GM19468 (cell line): ENCODE measurements around the gene PRKAA1.
A peak's percentile ranks its signal among the peaks of the same experiment; 100 is the strongest.

Experiments used
- ATAC-seq: cut with Tn5 transposase; IDR thresholded peaks from one replicate; pipeline ENCODE4 v1.9.1; 2021; ENCODE audit warnings: mild to moderate bottlenecking, moderate library complexity, moderate number of reproducible peaks; ENCODE audit not compliant: unreplicated experiment; ENCODE audit errors: extremely low read depth

PRKAA1 gene

GRCh38 chr5:40798012-40798800 is at the start of gene PRKAA1:
Gene PRKAA1 (minus strand): TSS chr5:40798374. CDS start chr5:40798189, 185 bp downstream.
- ATAC-seq = peak; percentile 98

- no peak for ATAC-seq
These were observed 49.4 kb upstream of the PRKAA1 start for GRCh38 chr5:40847525-40847924.

- ATAC-seq = no peak
These were observed 48.2 kb upstream of the PRKAA1 start for GRCh38 chr5:40846371-40846770.

DNA sequence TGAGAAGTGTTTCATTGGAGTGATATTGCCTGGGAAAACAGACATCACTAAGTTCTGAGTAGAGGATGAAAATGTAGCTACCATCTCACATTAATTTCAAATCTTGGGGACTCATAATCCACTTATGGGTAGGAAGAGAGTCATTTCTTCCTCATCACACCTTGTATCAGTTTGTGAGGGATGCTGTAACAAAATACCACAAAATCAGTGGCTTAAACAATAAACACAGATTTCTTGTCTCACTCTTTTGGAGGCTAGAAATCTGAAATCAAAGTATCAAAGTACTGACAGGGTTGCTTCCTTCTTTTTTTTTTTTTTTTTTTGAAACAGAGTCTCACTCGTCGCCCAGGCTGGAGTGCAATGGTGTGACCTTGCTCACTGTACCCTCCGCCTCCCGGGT is 46.4 kb upstream of the PRKAA1 start:
- ATAC-seq = no peak

DNA sequence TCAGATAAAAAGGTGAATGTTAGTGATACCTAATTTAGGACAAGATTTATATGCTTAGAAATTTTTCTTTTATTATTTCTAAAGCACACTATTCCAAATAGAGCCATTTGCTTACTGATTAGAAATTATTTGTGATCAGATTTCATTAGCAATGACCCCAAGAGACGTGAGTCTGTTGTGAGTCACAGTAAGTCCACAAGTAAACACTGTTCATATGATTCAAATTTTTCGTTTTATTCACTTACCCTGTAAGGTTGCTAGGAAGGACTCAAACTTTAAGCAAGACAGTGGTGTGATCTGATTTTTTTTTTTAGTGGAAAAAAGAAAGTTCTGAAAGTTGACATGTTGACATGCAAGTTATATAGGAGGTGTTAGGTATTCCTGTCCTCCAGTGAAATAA is 44.2 kb upstream of the PRKAA1 start:
- no peak for ATAC-seq

- ATAC-seq = no peak
These were observed 43.1 kb upstream of the PRKAA1 start, which contains the start of gene CARD6 for GRCh38 chr5:40841068-40841805. Gene CARD6 (plus strand): TSS chr5:40841367. CDS start chr5:40841383, 16 bp downstream.

DNA sequence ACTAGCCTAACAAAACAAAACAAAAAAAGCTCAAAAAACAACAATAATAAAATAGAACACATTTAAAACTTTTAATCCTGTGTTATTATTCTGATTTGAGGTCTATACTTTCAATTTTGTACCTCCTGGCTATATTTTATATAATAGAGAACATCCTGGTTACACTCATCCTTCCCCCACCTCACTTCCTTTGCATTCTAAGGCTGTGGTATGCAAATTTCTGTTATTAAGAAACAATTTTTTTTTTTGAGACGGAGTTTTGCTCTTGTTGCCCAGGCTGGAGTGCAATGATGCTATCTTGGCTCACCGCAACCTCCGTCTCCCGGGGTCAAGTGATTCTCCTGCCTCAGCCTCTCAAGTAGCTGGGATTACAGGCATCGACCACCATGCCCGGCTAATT is 39.9 kb upstream of the PRKAA1 start:
- no peak for ATAC-seq

- ATAC-seq = peak; percentile 98
These were observed 36.9 kb upstream of the PRKAA1 start, which contains the start of gene RPL37 for GRCh38 chr5:40834849-40835787. Gene RPL37 (minus strand): TSS chr5:40835222. CDS start chr5:40835185, 37 bp downstream.

DNA sequence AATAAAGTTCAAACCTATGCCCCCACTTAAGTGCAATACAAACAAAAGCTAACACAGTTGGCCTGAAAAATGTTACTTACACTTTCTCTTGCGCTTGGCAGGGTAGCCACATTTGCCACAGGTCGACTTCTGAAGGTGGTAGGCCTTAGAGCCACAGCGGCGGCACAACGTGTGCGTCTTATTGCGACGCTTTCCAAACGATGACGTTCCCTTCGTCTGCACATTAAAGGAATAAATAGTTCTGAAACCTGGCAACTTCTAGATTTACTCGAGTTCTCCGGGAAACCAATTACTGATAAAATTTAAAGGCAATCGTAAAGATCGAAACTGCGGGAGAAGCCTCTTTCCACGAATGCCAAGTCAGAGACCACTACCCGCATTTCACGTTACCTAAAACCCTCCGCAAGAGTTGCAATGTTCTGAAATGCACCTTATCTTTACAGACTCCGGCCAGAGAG is 36.2 kb upstream of the PRKAA1 start:
- ATAC-seq = no peak

- ATAC-seq = no peak
These were observed 35.6 kb upstream of the PRKAA1 start for GRCh38 chr5:40833712-40834229.

DNA sequence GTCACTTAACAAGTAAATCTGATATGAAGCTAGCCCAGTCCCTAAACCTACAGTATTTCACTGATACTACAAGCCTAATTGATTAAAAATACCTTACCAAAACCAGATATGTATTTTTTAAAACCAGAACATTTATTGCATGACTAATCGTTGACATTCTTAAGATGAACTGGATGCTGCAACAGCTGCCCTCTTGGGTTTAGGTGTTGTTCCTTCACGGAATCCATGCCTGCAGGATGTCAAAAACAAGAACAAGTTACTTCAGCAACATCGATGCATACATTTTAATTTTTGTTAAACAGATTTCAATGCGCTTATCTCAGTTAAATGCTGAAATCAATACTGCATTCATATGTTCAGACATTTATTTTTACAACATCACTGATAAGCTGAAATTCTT is 34.2 kb upstream of the PRKAA1 start:
- no peak for ATAC-seq

DNA sequence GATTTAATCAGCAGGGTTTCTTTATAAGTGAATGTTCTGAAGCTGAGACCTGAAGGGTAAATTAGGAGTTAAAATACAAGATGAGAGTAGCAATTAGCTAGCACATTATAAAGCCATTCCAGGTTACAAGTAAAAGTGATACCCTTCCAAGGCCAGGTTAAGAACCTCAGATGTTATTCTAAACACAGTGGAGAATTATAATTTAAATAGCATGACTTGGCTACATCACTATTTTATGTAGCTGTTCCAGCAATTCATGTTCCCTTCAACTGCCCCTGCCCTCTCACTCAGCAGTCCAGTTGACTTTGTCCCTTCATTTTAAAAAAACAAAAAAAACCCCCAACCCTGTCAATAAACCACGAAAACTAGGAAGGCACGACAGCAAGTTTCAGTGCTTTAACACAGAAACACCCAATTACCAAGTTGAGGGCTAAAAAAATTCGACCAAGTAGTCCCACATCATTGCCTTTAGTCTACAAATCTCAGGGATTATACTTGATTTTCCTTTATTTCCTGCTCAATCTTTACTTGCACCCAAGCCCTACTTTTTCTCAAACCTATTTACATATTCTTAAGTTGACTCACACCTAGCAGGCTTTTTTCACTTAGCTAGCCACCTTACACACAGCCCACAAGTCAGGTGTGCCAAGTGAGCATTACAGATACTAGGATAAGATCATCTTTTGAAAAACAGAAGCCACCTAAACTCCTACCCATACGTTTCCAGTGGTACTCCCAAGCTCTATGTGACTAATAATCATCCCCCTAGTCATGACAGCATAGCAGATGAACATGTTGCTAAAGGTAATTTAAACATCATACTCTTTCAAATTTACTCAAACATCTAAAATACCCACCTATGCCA is 33.4 kb upstream of the PRKAA1 start:
- no peak for ATAC-seq

- no peak for ATAC-seq
These were observed 31.8 kb upstream of the PRKAA1 start for GRCh38 chr5:40829748-40830533.

DNA sequence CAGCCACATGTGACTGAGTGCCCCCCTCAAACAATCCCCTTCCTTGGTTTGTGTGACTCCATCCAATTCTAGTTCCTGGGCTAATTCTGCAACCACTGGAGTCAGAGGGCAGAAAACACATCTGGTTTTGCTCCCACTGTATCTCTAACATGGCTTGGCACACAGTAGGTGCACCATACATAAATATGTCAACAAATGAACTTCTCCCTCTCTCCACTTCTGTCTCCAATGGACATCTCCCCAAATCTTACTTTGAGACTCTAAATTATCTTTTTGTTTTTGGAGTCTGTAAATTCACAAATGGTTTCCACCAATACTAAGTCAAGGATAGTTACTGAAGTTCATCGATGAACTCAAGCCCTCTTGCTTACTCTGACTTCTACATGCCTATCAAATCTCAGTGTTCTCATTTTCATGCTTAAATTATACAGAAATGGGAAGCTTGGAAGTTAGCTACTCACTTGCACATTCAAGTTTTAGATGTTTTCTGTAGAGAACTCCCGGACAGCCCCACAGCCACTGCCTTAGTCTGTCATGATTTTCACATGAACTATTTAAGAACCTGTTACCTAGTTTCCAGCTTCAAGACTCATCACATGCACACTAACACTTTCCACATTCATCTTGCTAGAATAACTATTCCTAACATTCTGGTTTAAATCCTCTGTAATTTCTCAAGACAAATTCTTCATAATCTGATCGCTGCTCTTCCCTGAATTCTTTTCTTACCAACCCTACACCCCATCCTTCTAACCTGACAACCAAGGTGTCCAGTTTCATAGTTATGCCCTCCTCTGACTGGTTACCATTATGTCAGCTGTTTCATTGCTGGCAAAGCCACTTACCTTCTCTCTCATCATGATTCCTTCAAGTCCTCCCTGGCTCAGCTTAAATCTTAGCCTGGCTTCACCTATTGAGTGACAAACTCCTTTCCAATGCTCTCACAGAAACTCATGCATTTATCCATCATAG is 30.8 kb upstream of the PRKAA1 start:
- no peak for ATAC-seq

DNA sequence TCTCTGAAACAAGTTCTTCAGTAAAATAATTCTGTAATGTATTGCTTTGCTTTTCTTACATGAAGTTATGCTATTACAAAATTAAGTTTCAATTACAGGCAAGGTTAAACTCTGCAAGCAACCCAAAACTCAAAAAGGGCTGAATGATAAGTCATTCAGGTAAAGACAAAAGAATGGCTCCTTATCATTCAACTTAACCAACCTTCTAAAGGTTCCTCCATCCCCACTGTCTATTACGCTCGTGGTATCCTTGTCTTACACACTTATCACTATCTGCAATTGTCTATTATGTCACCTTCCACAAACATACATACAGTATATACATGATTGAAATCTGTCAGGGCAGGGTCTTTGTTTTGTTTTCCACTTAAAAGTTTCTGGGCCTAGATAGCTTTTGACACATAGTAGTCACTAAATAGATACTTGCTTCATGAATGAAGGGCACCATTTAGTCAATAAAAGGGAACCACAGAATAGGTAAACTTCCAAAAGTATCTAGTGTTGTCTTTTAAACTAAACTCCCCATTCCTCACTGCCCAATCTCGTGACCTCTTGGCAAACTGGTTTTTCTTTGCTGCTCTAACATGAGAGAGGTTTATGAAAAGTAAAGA is 30.0 kb upstream of the PRKAA1 start:
- ATAC-seq = no peak

DNA sequence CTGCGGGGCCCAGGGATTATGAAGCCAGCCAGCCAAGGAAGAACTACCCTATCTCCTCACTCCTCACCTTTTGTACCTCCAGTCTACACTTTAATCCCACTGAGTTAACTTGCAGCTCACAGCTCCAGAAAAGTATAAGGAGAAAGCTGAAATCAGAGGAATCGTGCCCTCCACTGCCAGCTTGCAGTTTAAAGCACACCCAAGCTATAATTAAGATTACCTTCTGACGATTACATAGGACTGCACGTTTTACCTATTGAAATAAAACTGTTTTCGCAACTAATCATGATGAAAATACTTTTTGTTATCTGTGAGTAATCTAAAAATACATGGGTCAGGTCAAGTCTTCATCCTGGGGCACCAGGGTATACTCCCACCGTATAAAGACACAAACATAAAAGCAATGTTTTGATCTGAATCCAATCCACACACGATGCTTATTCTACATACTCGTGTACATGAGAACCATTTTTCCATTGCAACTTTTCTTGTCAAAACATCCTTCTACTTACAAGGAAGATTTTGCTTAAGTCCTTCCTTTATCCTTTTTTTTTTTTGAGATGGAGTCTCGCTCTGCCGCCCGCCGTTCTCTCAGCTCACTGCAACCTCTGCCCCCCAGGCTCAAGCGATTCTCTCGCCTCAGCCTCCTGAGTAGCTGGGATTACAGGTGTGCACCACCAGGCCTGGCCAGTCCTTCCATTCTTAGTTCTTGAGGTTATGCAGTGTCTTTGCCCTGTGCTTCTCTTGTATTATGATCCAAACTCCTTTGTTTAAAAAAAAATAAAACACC is 29.2 kb upstream of the PRKAA1 start:
- no peak for ATAC-seq
